GM12873 (cell line): ENCODE data around the gene CCDC149.

Experiments used
- TF ChIP-seq, protein P1 (sequence below): IDR thresholded peaks from 2 replicates; pipeline ENCODE4 v1.5.1; 2012; ENCODE audit warnings: low read depth, mild to moderate bottlenecking, moderate library complexity, low read length, control low read depth; ENCODE audit not compliant: insufficient read depth; ENCODE audit errors: missing control alignments

Gene CCDC149

DNA sequence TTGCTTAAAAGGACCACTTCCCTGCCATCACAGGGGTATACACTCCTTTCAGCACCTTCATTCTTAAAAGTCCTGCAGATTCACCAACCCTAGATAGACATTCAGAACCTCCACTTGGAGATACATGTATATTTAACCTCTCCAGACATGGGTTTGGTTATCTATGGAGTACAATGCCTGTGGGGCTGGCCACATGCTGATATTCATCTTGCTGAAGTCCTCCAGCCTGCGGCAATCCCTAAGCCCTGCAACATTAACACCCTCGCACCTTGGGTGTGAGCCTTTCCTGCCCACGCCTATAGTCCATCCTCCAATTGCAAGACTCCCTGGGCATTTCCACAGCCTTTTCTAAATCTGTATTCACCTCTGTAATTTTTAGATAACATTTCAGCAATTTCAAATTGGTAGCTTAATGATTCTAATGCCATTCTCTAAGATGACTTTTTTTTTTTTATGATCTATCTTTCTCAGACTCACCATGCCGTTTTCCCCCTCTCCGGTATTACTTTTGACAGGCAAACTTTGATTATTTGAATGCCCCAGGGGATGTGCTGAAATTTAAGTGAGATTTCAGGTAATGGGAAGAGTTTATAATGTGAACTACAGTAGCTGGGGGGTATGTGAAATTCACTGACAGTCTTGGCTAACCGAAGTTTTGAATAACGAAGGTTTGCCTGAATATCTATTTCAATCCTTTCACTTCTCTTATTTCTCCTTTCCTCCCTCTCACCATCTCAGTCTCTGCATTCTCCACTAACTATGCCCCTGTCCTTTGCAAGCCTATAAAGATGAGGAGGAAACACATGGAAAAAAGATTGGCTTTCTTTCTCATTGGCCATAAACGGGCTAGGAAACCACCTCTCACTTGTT lies 24.1 kb downstream of the CCDC149 start:
- TF ChIP-seq, protein P1, sequence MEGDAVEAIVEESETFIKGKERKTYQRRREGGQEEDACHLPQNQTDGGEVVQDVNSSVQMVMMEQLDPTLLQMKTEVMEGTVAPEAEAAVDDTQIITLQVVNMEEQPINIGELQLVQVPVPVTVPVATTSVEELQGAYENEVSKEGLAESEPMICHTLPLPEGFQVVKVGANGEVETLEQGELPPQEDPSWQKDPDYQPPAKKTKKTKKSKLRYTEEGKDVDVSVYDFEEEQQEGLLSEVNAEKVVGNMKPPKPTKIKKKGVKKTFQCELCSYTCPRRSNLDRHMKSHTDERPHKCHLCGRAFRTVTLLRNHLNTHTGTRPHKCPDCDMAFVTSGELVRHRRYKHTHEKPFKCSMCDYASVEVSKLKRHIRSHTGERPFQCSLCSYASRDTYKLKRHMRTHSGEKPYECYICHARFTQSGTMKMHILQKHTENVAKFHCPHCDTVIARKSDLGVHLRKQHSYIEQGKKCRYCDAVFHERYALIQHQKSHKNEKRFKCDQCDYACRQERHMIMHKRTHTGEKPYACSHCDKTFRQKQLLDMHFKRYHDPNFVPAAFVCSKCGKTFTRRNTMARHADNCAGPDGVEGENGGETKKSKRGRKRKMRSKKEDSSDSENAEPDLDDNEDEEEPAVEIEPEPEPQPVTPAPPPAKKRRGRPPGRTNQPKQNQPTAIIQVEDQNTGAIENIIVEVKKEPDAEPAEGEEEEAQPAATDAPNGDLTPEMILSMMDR = no peak

DNA sequence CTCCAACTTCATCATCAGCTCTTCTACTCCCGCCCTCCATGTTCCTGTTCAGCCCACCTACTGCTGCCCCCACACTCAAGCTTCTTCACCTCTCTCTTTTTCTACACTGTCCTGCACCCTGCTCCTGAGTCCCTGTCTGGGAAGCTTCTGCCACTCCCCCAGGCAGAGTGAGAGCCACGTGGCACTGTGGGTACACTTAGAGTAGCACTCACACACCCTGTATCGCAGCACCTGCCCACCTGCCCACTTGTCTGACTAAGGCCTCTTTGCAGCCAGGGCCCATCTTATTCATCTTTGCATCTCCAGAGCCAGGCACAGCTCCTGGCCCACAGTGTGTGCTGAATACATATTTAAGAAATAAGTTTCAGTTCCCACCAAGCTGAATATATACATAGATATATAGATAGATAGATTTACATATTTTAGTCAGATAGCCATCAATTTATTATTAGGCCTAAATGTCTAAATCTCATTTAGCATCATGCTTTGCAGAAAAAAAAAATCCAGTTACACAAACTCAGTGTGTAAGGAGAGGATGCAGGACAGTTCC lies 24.9 kb downstream of the CCDC149 start:
- TF ChIP-seq, protein P1 = no peak

DNA sequence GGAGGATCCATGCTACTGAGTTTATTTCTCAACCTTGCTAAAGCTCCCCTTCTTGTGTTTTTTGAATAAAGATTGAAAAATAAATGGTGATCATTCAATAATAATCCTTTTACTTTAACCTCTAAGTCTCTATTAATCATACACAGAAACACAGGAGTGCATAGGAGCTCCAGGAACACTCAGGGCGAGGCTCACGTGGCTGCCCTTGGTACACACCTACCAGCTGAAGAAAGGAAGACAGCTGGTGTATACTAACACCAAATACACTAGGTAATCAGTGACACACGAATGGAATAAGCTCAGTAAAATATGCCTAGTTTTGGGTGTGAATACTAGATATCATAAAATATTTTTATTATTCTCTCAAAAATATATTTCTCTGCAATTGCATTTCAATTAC lies 26.2 kb downstream of the CCDC149 start:
- TF ChIP-seq, protein P1 = no peak

DNA sequence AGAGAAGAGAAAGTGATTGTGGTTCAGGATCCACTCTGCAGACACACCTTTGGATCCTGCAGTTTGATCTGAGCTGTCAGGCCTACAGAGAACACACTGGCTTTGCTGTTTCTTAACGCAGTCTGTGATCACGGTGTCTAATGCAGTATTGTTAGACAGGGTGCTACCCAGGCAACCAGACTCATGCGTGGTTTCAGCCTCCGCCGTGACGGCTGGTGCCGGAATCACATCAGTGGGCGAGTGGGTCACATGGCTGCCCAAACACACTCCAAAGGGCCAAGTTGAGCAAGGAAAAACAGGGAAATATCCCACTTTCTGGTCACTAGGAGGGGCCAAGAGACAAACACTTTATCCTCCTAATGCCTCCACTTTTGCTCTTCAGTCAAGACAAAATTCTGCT lies 27.5 kb downstream of the CCDC149 start:
- TF ChIP-seq, protein P1 = no peak

DNA sequence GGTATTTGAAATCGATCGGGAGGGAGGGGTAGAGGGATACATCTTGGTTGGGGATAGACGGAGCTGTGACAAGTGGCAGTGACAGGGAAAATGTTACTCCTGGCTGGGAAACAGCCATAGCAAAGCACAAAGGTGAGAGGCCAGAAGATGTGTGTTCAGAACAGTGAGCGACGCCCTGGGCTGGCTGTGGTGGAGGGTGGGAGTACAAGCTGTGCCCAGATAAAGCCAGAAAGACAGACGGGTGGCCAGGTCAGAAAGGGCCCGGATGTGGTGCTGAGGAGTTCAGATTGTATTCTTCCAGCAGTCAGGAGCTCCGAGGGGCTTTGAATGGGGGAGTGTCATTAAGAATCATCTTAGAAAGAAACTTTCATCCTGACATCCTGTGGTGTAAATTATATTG lies 27.9 kb downstream of the CCDC149 start:
- TF ChIP-seq, protein P1 = no peak

DNA sequence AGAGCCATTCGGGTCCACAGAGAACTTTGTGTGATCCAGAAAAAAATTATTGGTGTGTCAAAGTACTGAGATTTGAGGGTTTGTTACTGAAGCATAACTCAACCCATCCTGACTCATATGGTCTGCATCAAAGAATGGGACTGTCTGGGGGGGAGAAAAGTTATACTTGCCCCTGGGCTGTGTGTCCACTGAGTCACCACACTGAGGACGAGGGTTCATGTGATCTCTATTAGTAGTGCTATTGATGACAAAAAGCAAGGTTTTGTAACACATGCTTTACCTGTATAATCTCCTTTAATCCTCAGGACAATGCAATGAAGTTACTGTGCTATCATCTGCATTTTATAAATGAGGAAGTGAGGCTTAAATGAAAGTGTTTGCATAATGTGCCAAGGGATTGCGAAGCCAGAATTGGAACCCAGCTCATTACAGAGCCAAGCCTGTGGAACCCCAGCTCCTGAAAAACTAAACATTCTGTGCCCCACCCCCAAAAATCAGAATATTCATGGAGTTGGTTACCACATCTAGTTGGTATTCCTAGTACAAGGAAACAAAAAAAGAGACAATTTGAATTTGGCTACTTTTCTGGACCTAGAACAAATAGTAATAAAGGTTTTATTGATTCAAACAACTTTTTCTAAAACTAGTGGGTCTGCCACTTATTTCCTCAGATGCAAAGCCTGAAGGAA lies 31.2 kb downstream of the CCDC149 start:
- TF ChIP-seq, protein P1 = no peak

- TF ChIP-seq, protein P1 = no peak
Observed at GRCh38 chr4:24880186-24880585, 32.7 kb downstream of the CCDC149 start.
